ENCODE measurements around the gene PEAK1.

- no peak for TF ChIP-seq CTCF (conservative IDR thresholded peaks at IDR 0.05)
- TF ChIP-seq ZFX (IDR thresholded peaks at IDR 0.05): no peak
Observed at GRCh38 chr15:77454265-77454664, 34.4 kb upstream of the PEAK1 start.
